CD4-positive, CD25-positive, alpha-beta regulatory T cell (primary cell): ENCODE data around the gene CREM. TPM values are rescaled to one million over a fixed set of nuclear protein-coding genes. Genes with fewer than 3 reads are reported as not detected.

Experiments
- ATAC-seq, 2 donors: fragments of 150-1000 bp; cut with Tn5 transposase; one replicate each; pipeline ENCODE4 v1.10.0; 2021; ENCODE audit warnings: low read depth in 2 of 2, moderate number of reproducible peaks in 2 of 2, moderate library complexity in 1 of 2
- DNase-seq, 3 donors: peaks; one replicate each; pipeline versions ENCODE4 v3.0.0 to v3.0.0-alpha.2; 2012 to 2022; ENCODE audit warnings: mixed read lengths in 1 of 3
- H3K27ac ChIP-seq: one replicate; pipeline ENCODE4 v1.7.0; 2013; ENCODE audit warnings: mild to moderate bottlenecking, low read length; ENCODE audit not compliant: insufficient read depth, poor library complexity, severe bottlenecking
- H3K27me3 ChIP-seq: one replicate; pipeline ENCODE4 v1.7.0; 2013; ENCODE audit warnings: low read length; ENCODE audit not compliant: control insufficient read depth, insufficient read depth
- H3K36me3 ChIP-seq: one replicate; pipeline ENCODE4 v1.7.0; 2013; ENCODE audit warnings: mild to moderate bottlenecking, low read length, moderate library complexity; ENCODE audit not compliant: control insufficient read depth, insufficient read depth
- H3K4me1 ChIP-seq: 2 replicates; pipeline ENCODE4 v1.7.0; 2013; ENCODE audit warnings: mild to moderate bottlenecking, low read length; ENCODE audit not compliant: insufficient read depth, control insufficient read depth, poor library complexity, severe bottlenecking
- H3K4me3 ChIP-seq: one replicate; pipeline ENCODE4 v1.7.0; 2013; ENCODE audit warnings: low read depth, mild to moderate bottlenecking, low read length, moderate library complexity
- H3K9me3 ChIP-seq, 2 experiments: 1 replicate in 1 of 2; 2 replicates in 1 of 2; pipeline ENCODE4 v1.7.0; 2013; ENCODE audit warnings: low read length in 2 of 2, mild to moderate bottlenecking in 1 of 2, moderate library complexity in 1 of 2; ENCODE audit not compliant: control insufficient read depth in 2 of 2
- H3K27ac Mint-ChIP-seq, 3 donors: one replicate each; pipeline ENCODE4 v1.8.0; 2020 to 2022; ENCODE audit warnings: mild to moderate bottlenecking in 3 of 3, mixed read lengths in 3 of 3, moderate library complexity in 2 of 3
- H3K27me3 Mint-ChIP-seq: one replicate; pipeline ENCODE4 v1.8.0; 2022; ENCODE audit warnings: mild to moderate bottlenecking, mixed read lengths
- H3K36me3 Mint-ChIP-seq: one replicate; pipeline ENCODE4 v1.8.0; 2020; ENCODE audit warnings: mixed read lengths
- H3K4me1 Mint-ChIP-seq, 4 donors: one replicate each; pipeline ENCODE4 v1.8.0; 2020 to 2022; ENCODE audit warnings: mixed read lengths in 4 of 4, mild to moderate bottlenecking in 1 of 4
- H3K4me3 Mint-ChIP-seq, 4 donors: one replicate each; pipeline ENCODE4 v1.8.0; 2020 to 2022; ENCODE audit warnings: mild to moderate bottlenecking in 4 of 4, mixed read lengths in 4 of 4, moderate library complexity in 3 of 4
- H3K9me3 Mint-ChIP-seq, 7 donors: one replicate each; pipeline ENCODE4 v1.8.0; 2020 to 2022; ENCODE audit warnings: mixed read lengths in 7 of 7, mild to moderate bottlenecking in 3 of 7, moderate library complexity in 2 of 7
- polyA plus RNA-seq, 4 donors: library from polyadenylated mRNA; unstranded; fragments of 300-500 nt; fragmentation: Illumina TruSeq; gene quantifications; one replicate each; pipeline ENCODE4 v1.2.3, GENCODE V29; 2021
- total RNA-seq: library from RNA; stranded (reverse); gene quantifications from one replicate; pipeline ENCODE4 v1.2.3, GENCODE V29; 2022

The CREM gene
- total and polyA plus RNA-seq, 5 donors from 2014 or later = 24.6 to 121 (median 30.2) TPM

DNA sequence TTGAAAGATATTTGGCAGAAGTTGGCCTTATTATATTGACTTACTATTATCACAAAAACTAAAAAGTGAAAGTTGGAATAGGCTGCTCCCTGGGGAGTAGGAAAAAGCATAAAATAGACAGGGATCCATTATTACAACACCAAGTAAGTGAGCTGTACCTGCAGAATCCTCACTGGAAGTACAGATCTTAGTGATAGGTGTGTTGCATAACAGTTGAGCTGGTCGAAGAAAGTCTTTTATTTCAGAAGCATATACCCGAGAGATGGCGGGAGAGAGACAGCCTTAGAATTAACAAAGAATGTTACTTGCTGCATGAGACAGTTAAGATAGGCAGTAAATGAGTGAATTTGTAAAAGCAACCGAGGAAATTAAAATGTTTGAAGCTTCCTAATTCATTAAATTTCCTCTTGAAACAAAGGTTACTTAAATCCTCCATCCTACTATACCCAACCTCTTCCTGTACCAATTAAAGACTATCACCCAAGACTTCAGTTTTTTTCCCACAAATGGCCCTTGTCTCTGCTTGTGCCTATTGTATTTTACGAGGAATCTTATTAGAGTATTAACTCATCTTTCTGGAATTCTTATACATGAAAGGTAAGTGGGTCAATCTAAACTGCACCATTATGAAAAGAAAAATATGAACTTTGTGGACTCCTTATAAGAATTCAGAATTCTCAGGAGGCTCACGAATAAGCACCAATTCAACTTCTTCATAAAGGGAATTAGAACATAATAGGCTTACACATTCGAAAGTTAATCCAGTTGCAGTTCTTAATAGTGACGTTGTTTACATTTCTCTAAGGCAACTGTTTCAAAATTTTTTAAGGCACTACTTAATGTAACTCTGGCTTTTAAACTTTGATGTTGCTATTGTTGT is 56.2 kb downstream of the CREM start:
- Mint-ChIP-seq H3K36me3 (peaks cover 19% of the 10 kb centered on the region), H3K27ac (peak overlapping the region; percentile 7 to 53 (median 52)), H3K4me3 (no peak overlapping the region), H3K27me3 (no peaks in the 10 kb centered on the region), H3K9me3 (no peaks in the 10 kb centered on the region), H3K4me1 (peaks cover 0 to 5% (median under 1%) of the 10 kb centered on the region in 4 donors)
- DNase-seq = no peak
- H3K4me3 ChIP-seq = no peak overlapping the region
- no peak overlapping the region for H3K27ac ChIP-seq
- no peaks in the 10 kb centered on the region for H3K9me3 ChIP-seq
- no peaks in the 10 kb centered on the region for H3K4me1 ChIP-seq
- ATAC-seq = no peak
- H3K36me3 ChIP-seq = no peaks in the 10 kb centered on the region
- no peaks in the 10 kb centered on the region for H3K27me3 ChIP-seq

GRCh38 chr10:35184527-35185171 is 58.0 kb downstream of the CREM start:
- peaks cover 14% of the 10 kb centered on the region for H3K36me3 Mint-ChIP-seq
- Histone ChIP-seq H3K4me1 (no peaks in the 10 kb centered on the region), H3K9me3 (no peaks in the 10 kb centered on the region), H3K27me3 (no peaks in the 10 kb centered on the region), H3K27ac (no peak overlapping the region), H3K36me3 (no peaks in the 10 kb centered on the region), H3K4me3 (no peak overlapping the region)
- no peak overlapping the region for H3K4me3 Mint-ChIP-seq
- DNase-seq = no peak
- H3K27me3 Mint-ChIP-seq = no peaks in the 10 kb centered on the region
- H3K4me1 Mint-ChIP-seq = peaks cover 0 to 5% (median under 1%) of the 10 kb centered on the region in 4 donors
- no peak for ATAC-seq
- peak overlapping the region in 2 of 3 donors; percentile 39 to 48 for H3K27ac Mint-ChIP-seq
- H3K9me3 Mint-ChIP-seq = no peaks in the 10 kb centered on the region

GRCh38 chr10:35185260-35186034 is 58.8 kb downstream of the CREM start:
- Mint-ChIP-seq H3K4me1 (peaks cover 0 to 5% (median under 1%) of the 10 kb centered on the region in 4 donors), H3K27ac (peak overlapping the region in 2 of 3 donors; percentile 27 to 48)
- no peak for ATAC-seq

GRCh38 chr10:35188954-35189353 is 62.3 kb downstream of the CREM start:
- H3K4me3 Mint-ChIP-seq = no peak overlapping the region
- no peak for ATAC-seq
- no peaks in the 10 kb centered on the region for H3K36me3 Mint-ChIP-seq
- no peaks in the 10 kb centered on the region for H3K9me3 Mint-ChIP-seq
- Histone ChIP-seq H3K4me3 (no peak overlapping the region), H3K9me3 (no peaks in the 10 kb centered on the region), H3K27ac (no peak overlapping the region), H3K27me3 (no peaks in the 10 kb centered on the region), H3K4me1 (no peaks in the 10 kb centered on the region), H3K36me3 (no peaks in the 10 kb centered on the region)
- no peak for DNase-seq
- H3K4me1 Mint-ChIP-seq = peaks cover 0 to 2% (median 0%) of the 10 kb centered on the region in 4 donors
- H3K27me3 Mint-ChIP-seq = no peaks in the 10 kb centered on the region
- H3K27ac Mint-ChIP-seq = no peak overlapping the region

More at GRCh38 chr10:35185260-35186034, 58.8 kb downstream of the CREM start:
- H3K4me1 ChIP-seq = no peaks in the 10 kb centered on the region
- H3K9me3 Mint-ChIP-seq = no peaks in the 10 kb centered on the region
- DNase-seq = no peak
- H3K4me3 ChIP-seq = no peak overlapping the region
- H3K9me3 ChIP-seq = no peaks in the 10 kb centered on the region
- peaks cover 13% of the 10 kb centered on the region for H3K36me3 Mint-ChIP-seq
- no peaks in the 10 kb centered on the region for H3K36me3 ChIP-seq
- no peaks in the 10 kb centered on the region for H3K27me3 ChIP-seq
- no peak overlapping the region for H3K27ac ChIP-seq
- no peaks in the 10 kb centered on the region for H3K27me3 Mint-ChIP-seq
- H3K4me3 Mint-ChIP-seq = no peak overlapping the region

- Mint-ChIP-seq H3K4me3 (peak overlapping the region in 1 of 4 donors; percentile 23), H3K36me3 (no peaks in the 10 kb centered on the region), H3K4me1 (peaks cover 0 to 18% (median 8%) of the 10 kb centered on the region in 4 donors), H3K27me3 (no peaks in the 10 kb centered on the region), H3K9me3 (no peaks in the 10 kb centered on the region), H3K27ac (peak overlapping the region; percentile 80 to 93 (median 85))
- Histone ChIP-seq H3K36me3 (no peaks in the 10 kb centered on the region), H3K9me3 (no peaks in the 10 kb centered on the region), H3K27ac (no peak overlapping the region), H3K27me3 (no peaks in the 10 kb centered on the region), H3K4me3 (no peak overlapping the region), H3K4me1 (peaks cover 15% of the 10 kb centered on the region)
- ATAC-seq (no peak), DNase-seq (no peak)
Measured at GRCh38 chr10:35191523-35191922, 64.9 kb downstream of the CREM start.

- DNase-seq (no peak), ATAC-seq (no peak)
- H3K27ac Mint-ChIP-seq = peak overlapping the region in 2 of 3 donors; percentile 80 to 93
- H3K4me1 Mint-ChIP-seq = peaks cover 0 to 21% (median 8%) of the 10 kb centered on the region in 4 donors
- H3K36me3 Mint-ChIP-seq = no peaks in the 10 kb centered on the region
- no peaks in the 10 kb centered on the region for H3K27me3 Mint-ChIP-seq
- H3K27ac ChIP-seq = no peak overlapping the region
- H3K4me3 ChIP-seq = no peak overlapping the region
- H3K36me3 ChIP-seq = no peaks in the 10 kb centered on the region
- H3K4me3 Mint-ChIP-seq = no peak overlapping the region
- peaks cover 15% of the 10 kb centered on the region for H3K4me1 ChIP-seq
- H3K27me3 ChIP-seq = no peaks in the 10 kb centered on the region
- H3K9me3 ChIP-seq = no peaks in the 10 kb centered on the region
- no peaks in the 10 kb centered on the region for H3K9me3 Mint-ChIP-seq
Measured at GRCh38 chr10:35192645-35193249, 66.1 kb downstream of the CREM start.

GRCh38 chr10:35194471-35194870 is 67.8 kb downstream of the CREM start:
- Mint-ChIP-seq H3K9me3 (no peaks in the 10 kb centered on the region), H3K36me3 (no peaks in the 10 kb centered on the region), H3K27ac (peak overlapping the region in 2 of 3 donors; percentile 36 to 99), H3K27me3 (no peaks in the 10 kb centered on the region), H3K4me1 (peaks cover 0 to 24% (median 8%) of the 10 kb centered on the region in 4 donors), H3K4me3 (peak overlapping the region in 1 of 4 donors; percentile 82)
- H3K4me1 ChIP-seq = peaks cover 15% of the 10 kb centered on the region
- H3K4me3 ChIP-seq = peak overlapping the region; percentile 96
- H3K27ac ChIP-seq = peak overlapping the region; percentile 99
- no peaks in the 10 kb centered on the region for H3K27me3 ChIP-seq
- no peaks in the 10 kb centered on the region for H3K36me3 ChIP-seq
- DNase-seq (no peak), ATAC-seq (no peak)
- H3K9me3 ChIP-seq = no peaks in the 10 kb centered on the region
